ENCODE measurements around the gene ISLR.

DNA sequence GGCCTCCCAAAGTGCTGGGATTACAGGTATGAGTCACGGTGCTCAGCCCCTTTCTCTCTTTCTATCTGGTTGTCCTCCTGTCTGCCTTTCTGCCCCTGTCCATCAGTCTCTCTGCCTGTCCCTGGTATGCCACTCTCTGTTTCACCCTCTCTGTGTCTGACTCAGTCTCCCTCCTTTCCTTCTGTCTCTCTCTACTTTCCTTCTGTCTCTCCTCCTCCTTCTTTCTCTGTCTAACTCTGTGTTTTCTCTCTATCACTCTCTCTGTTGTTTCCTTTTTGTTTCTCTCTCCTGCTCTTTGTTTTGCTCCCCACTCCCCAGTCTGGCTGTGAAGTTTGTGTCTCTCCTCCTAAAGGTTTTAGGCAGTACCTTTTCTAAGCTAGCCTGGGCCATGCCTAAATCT lies 38.1 kb downstream of the ISLR start:
- no peak for TF ChIP-seq GATA3 (IDR thresholded peaks at IDR 0.05; ENCODE audit: low read depth, low read length)
- no peak for TF ChIP-seq GATA2 (IDR thresholded peaks at IDR 0.05; ENCODE audit: low read depth, low read length)
